Glutamatergic neuron (in vitro differentiated cells): Measurements from ENCODE around the gene ARHGAP22. TPM values are rescaled to one million over a fixed set of nuclear protein-coding genes. Genes with fewer than 3 reads are reported as not detected.

Experiments
- DNase-seq: peaks from one replicate; pipeline ENCODE4 v3.0.0; 2022
- H3K27ac Mint-ChIP-seq: one replicate; pipeline ENCODE4 v1.8.0; 2020; ENCODE audit warnings: mild to moderate bottlenecking, mixed read lengths, inconsistent platforms; ENCODE audit not compliant: unreplicated experiment
- H3K27me3 Mint-ChIP-seq: one replicate; pipeline ENCODE4 v1.8.0; 2020; ENCODE audit warnings: mild to moderate bottlenecking, moderate library complexity, mixed read lengths, inconsistent platforms; ENCODE audit not compliant: unreplicated experiment
- H3K36me3 Mint-ChIP-seq: one replicate; pipeline ENCODE4 v1.8.0; 2020; ENCODE audit warnings: mild to moderate bottlenecking, mixed read lengths, inconsistent platforms; ENCODE audit not compliant: unreplicated experiment
- H3K4me1 Mint-ChIP-seq: one replicate; pipeline ENCODE4 v1.8.0; 2020; ENCODE audit warnings: mild to moderate bottlenecking, low read depth, mixed read lengths, inconsistent platforms; ENCODE audit not compliant: unreplicated experiment
- H3K4me3 Mint-ChIP-seq: one replicate; pipeline ENCODE4 v1.8.0; 2020; ENCODE audit warnings: mild to moderate bottlenecking, mixed read lengths, inconsistent platforms; ENCODE audit not compliant: unreplicated experiment
- H3K9me3 Mint-ChIP-seq: one replicate; pipeline ENCODE4 v1.8.0; 2020; ENCODE audit warnings: mild to moderate bottlenecking, moderate library complexity, mixed read lengths, inconsistent platforms; ENCODE audit not compliant: unreplicated experiment
- total RNA-seq: library from RNA; stranded (reverse); fragmentation: NEBNext Ultra II Directional; extraction: Animal tissue kit (Norgen Biotek cat#: 25700); gene quantifications from one replicate; pipeline ENCODE4 v1.2.1, GENCODE V29; 2021; ENCODE audit not compliant: unreplicated experiment
- TF ChIP-seq, protein P1 (sequence below): fragments of 200-600 bp; sonication (generic); IDR thresholded peaks from one replicate; pipeline ENCODE4 v1.5.0; 2021; ENCODE audit not compliant: partially characterized antibody, unreplicated experiment

The ARHGAP22 gene
- total RNA-seq, 1 donor from 2014 or later = 10.0 TPM

DNA sequence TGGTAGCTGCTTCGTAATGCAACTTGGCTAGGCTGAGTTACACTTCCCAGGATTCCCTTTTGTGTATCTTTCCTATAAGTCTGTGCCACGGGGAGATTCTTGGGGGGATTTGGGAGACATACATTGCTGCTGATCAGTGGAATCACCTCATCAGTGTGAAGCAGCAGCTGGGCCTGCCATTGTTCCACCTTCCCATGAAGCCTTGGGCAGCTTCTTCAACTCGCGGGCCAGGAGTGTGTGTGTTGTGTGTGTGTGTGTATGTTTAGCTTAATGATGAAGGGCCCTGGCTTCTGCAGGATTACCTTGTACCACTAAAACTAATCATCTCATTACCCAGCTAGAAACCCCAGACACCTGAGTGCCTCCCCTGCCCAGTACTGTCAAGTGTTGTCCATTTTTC lies 33.3 kb upstream of the ARHGAP22 start:
- H3K4me1 Mint-ChIP-seq = no peaks in the 10 kb centered on the region
- peaks cover 4% of the 10 kb centered on the region for H3K36me3 Mint-ChIP-seq
- H3K27ac Mint-ChIP-seq = no peak overlapping the region
- DNase-seq = no peak
- peaks cover 4% of the 10 kb centered on the region for H3K9me3 Mint-ChIP-seq
- peaks cover 4% of the 10 kb centered on the region for H3K27me3 Mint-ChIP-seq
- TF ChIP-seq, protein P1, sequence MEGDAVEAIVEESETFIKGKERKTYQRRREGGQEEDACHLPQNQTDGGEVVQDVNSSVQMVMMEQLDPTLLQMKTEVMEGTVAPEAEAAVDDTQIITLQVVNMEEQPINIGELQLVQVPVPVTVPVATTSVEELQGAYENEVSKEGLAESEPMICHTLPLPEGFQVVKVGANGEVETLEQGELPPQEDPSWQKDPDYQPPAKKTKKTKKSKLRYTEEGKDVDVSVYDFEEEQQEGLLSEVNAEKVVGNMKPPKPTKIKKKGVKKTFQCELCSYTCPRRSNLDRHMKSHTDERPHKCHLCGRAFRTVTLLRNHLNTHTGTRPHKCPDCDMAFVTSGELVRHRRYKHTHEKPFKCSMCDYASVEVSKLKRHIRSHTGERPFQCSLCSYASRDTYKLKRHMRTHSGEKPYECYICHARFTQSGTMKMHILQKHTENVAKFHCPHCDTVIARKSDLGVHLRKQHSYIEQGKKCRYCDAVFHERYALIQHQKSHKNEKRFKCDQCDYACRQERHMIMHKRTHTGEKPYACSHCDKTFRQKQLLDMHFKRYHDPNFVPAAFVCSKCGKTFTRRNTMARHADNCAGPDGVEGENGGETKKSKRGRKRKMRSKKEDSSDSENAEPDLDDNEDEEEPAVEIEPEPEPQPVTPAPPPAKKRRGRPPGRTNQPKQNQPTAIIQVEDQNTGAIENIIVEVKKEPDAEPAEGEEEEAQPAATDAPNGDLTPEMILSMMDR = no peak
- H3K4me3 Mint-ChIP-seq = no peak overlapping the region

- Mint-ChIP-seq H3K27ac (no peak overlapping the region), H3K4me1 (no peaks in the 10 kb centered on the region), H3K27me3 (peaks cover 6% of the 10 kb centered on the region), H3K4me3 (no peak overlapping the region), H3K36me3 (peaks cover 4% of the 10 kb centered on the region), H3K9me3 (peaks cover 4% of the 10 kb centered on the region)
- TF ChIP-seq, protein P1 = no peak
- no peak for DNase-seq
These were observed 32.0 kb upstream of the ARHGAP22 start for GRCh38 chr10:48636901-48637300.

DNA sequence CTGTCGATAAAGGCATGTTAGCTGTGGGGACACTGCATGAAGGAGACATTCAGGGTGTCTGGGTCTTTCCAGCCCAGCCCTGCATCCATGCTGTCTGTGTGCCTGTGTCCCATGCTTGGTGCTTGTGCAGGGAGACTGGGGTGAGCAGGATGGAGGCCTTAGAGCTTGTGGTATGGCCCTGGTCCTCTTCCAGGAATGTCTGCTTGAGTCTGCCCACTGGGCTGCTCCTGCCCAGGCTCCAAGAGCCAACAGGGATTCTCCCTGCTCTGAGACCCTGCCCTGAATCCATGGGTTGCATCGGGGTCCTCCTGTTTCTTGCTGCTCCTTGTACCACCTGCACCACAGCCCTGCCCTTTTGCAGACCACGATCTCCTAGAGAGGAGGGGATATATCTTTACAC lies 31.4 kb upstream of the ARHGAP22 start:
- TF ChIP-seq, protein P1 = no peak
- Mint-ChIP-seq H3K36me3 (peaks cover 4% of the 10 kb centered on the region), H3K27me3 (peaks cover 6% of the 10 kb centered on the region), H3K4me3 (no peak overlapping the region), H3K27ac (no peak overlapping the region), H3K9me3 (peaks cover 3% of the 10 kb centered on the region), H3K4me1 (no peaks in the 10 kb centered on the region)
- DNase-seq = no peak

- peaks cover 4% of the 10 kb centered on the region for H3K36me3 Mint-ChIP-seq
- H3K27ac Mint-ChIP-seq = no peak overlapping the region
- TF ChIP-seq, protein P1 = no peak
- H3K4me3 Mint-ChIP-seq = no peak overlapping the region
- peaks cover 2% of the 10 kb centered on the region for H3K9me3 Mint-ChIP-seq
- DNase-seq = no peak
- H3K27me3 Mint-ChIP-seq = peaks cover 6% of the 10 kb centered on the region
- H3K4me1 Mint-ChIP-seq = no peaks in the 10 kb centered on the region
These were observed 30.2 kb upstream of the ARHGAP22 start for GRCh38 chr10:48634984-48635557.

DNA sequence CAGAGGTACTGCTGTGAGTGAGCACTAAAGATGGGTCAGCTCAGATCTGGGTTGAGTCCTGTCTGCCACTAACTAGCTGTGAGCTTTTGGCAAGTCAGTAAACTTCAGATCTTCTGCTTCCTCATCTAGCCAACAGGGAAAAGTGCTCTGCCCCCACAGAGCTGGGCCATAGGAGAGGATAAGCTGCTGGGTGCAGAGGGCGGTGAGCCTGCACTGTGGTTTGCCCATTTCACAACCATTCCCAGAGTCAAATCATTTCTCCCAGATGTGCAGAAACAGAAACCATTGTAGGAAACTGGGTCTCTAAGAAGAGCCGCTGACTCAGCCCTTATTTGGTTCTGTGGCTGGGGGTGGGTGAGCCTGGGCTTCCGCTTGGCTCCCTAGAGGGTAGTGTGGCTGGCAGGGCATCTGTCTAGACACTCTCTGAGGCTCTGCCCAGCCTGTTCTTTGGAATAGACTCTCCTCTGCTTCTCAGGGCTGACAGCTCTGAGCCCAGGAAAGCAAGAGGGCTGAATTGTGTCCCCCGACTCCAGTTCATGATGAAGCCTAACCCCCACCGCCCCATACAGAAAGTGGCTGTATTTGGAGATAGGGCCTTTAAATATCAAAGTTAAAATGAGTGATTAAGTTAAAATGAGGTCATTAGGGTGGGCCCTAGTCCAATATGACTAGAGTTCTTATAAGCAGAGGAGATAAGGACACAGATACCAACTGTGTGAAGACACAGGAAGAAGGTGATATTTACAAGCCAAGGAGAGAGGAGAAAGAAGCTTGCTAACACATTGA lies 29.5 kb upstream of the ARHGAP22 start:
- Mint-ChIP-seq H3K4me3 (no peak overlapping the region), H3K9me3 (peaks cover 2% of the 10 kb centered on the region), H3K27ac (no peak overlapping the region), H3K27me3 (peaks cover 6% of the 10 kb centered on the region), H3K36me3 (peaks cover 4% of the 10 kb centered on the region), H3K4me1 (no peaks in the 10 kb centered on the region)
- TF ChIP-seq, protein P1 = no peak
- no peak for DNase-seq
